Keratinocyte (primary cell): ENCODE results near the gene TMPRSS3. TPM values are rescaled to one million over a fixed set of nuclear protein-coding genes. Genes with fewer than 3 reads are reported as not detected.

Source experiments
- DNase-seq: peaks from one replicate; pipeline ENCODE4 v3.0.0-alpha.2; 2011; ENCODE audit warnings: low read depth, missing footprints, low spot score
- FAIRE-seq: peaks from 2 replicates; lab custom pipeline; 2011; peaks lifted over from hg19 to GRCh38; lab: Jason Lieb, UNC
- H2AFZ ChIP-seq: 2 replicates; pipeline ENCODE4 v1.6.0; 2012; ENCODE audit warnings: low read length, control low read depth, inconsistent platforms; ENCODE audit not compliant: control insufficient read depth
- H3K27ac ChIP-seq: 2 replicates; pipeline ENCODE4 v1.5.1; 2011; ENCODE audit warnings: low read length; ENCODE audit not compliant: control insufficient read depth, insufficient read depth
- H3K27me3 ChIP-seq: 3 replicates; pipeline ENCODE4 v1.6.0; 2011; ENCODE audit warnings: low read length; ENCODE audit not compliant: control insufficient read depth, insufficient read depth; ENCODE audit errors: extremely low read depth
- H3K36me3 ChIP-seq, 2 experiments: 2 replicates in 1 of 2; 3 replicates in 1 of 2; pipeline ENCODE4 v1.5.1; 2011; ENCODE audit warnings: low read length in 2 of 2, mild to moderate bottlenecking in 1 of 2; ENCODE audit not compliant: control insufficient read depth in 2 of 2, insufficient read depth in 2 of 2; ENCODE audit errors: extremely low read depth in 1 of 2
- H3K4me1 ChIP-seq: 3 replicates; pipeline ENCODE4 v1.5.1; 2011; ENCODE audit warnings: low read length; ENCODE audit not compliant: control insufficient read depth, insufficient read depth; ENCODE audit errors: extremely low read depth
- H3K4me2 ChIP-seq: 3 replicates; pipeline ENCODE4 v1.6.0; 2011; ENCODE audit warnings: low read depth, low read length; ENCODE audit not compliant: control insufficient read depth, insufficient read depth; ENCODE audit errors: extremely low read depth
- H3K4me3 ChIP-seq, 3 experiments: fragments of 200-600 bp in 1 of 3; sonication (generic) in 1 of 3; 2 replicates in 2 of 3; 3 replicates in 1 of 3; pipeline ENCODE4 v1.5.1; 2011 to 2016; ENCODE audit warnings: low read length in 3 of 3, mild to moderate bottlenecking in 3 of 3, control low read depth in 2 of 3, inconsistent platforms in 1 of 3, low read depth in 1 of 3, mixed read lengths in 1 of 3, mixed run types in 1 of 3, moderate library complexity in 1 of 3; ENCODE audit not compliant: control insufficient read depth in 2 of 3, insufficient read depth in 2 of 3; ENCODE audit errors: extremely low read depth in 1 of 3
- H3K79me2 ChIP-seq: 2 replicates; pipeline ENCODE4 v1.6.0; 2012; ENCODE audit warnings: low read length; ENCODE audit not compliant: control insufficient read depth, insufficient read depth
- H3K9ac ChIP-seq: 3 replicates; pipeline ENCODE4 v1.6.0; 2011; ENCODE audit warnings: low read length; ENCODE audit not compliant: control insufficient read depth, insufficient read depth; ENCODE audit errors: extremely low read depth
- H3K9me1 ChIP-seq: 3 replicates; pipeline ENCODE4 v1.6.0; 2011; ENCODE audit warnings: low read length; ENCODE audit not compliant: control insufficient read depth, insufficient read depth; ENCODE audit errors: extremely low read depth
- H3K9me3 ChIP-seq: 2 replicates; pipeline ENCODE4 v1.5.1; 2012; ENCODE audit warnings: low read depth, low read length; ENCODE audit not compliant: control insufficient read depth
- H4K20me1 ChIP-seq: 3 replicates; pipeline ENCODE4 v1.6.0; 2011; ENCODE audit warnings: low read length; ENCODE audit not compliant: control insufficient read depth, insufficient read depth; ENCODE audit errors: extremely low read depth
- CTCF ChIP-seq, 3 experiments: IDR thresholded peaks in 1 of 3; conservative IDR thresholded peaks in 1 of 3; optimal IDR thresholded peaks in 1 of 3; 2 replicates in 2 of 3; 3 replicates in 1 of 3; pipeline versions ENCODE3 to v1.5.1; 2011; ENCODE audit warnings: low read length in 3 of 3, mild to moderate bottlenecking in 3 of 3, moderate library complexity in 2 of 3, control low read depth in 1 of 3, inconsistent platforms in 1 of 3; ENCODE audit not compliant: insufficient read depth in 2 of 3; ENCODE audit errors: extremely low read depth in 1 of 3
- EZH2 ChIP-seq: IDR thresholded peaks from one replicate; pipeline ENCODE4 v1.6.1; 2012; ENCODE audit warnings: inconsistent platforms, mild to moderate bottlenecking, low read length, moderate library complexity
- dilution Hi-C: fragments of 300-500 bp; cut with MboI; formaldehyde crosslinking; loops from one replicate; pipeline ENCODE4 v1.7.0; 2020; ENCODE audit warnings: low sequenced_read_pairs; ENCODE audit not compliant: extremely low pct_ligation_motif_present
- polyA plus RNA-seq, 5 experiments: library from polyadenylated mRNA; depleted of rRNA in 3 of 5; stranded (reverse) in 3 of 5; stranded (forward) in 1 of 5; unstranded in 1 of 5; fragments of >200 nt; gene quantifications; 1 replicate in 1 of 5; 2 replicates in 3 of 5; 3 replicates in 1 of 5; pipeline versions ENCODE4 v1.2.1 to v1.2.3, GENCODE V29; 2011 to 2012; ENCODE audit warnings: missing spikeins in 2 of 5, low read depth in 1 of 5, low replicate concordance in 1 of 5

The TMPRSS3 gene
- polyA plus RNA-seq, 1 donor (not counting 4 experiments of a cell fraction or from before 2014, with no cell fraction given), result not detected

GRCh38 chr21:42386034-42386591, 9.7 kb downstream of the TMPRSS3 start:
- Histone ChIP-seq H3K4me1 (no peaks in the 10 kb centered on the region), H3K4me2 (no peak overlapping the region), H3K27me3 (peaks cover 4% of the 10 kb centered on the region), H4K20me1 (no peaks in the 10 kb centered on the region), H2AFZ (no peak overlapping the region), H3K9me1 (no peaks in the 10 kb centered on the region), H3K27ac (no peak overlapping the region), H3K36me3 (no peaks in the 10 kb centered on the region), H3K9me3 (no peaks in the 10 kb centered on the region), H3K79me2 (no peaks in the 10 kb centered on the region), H3K9ac (no peak overlapping the region), H3K4me3 (no peak overlapping the region)
- FAIRE-seq, result no peak
- no peak for DNase-seq
- dilution Hi-C loops, result no loop called here
- TF ChIP-seq CTCF (optimal IDR thresholded peaks at IDR 0.05 in 1 of 3, IDR thresholded peaks at IDR 0.05 in 1 of 3, conservative IDR thresholded peaks at IDR 0.05 in 1 of 3; ENCODE audit: extremely low read depth in 1 of 3, insufficient read depth in 2 of 3, low read length in 3 of 3) (no peak), EZH2 (no peak)

- Histone ChIP-seq H3K27ac (no peak overlapping the region), H2AFZ (no peak overlapping the region), H4K20me1 (no peaks in the 10 kb centered on the region), H3K27me3 (no peaks in the 10 kb centered on the region), H3K4me2 (no peak overlapping the region), H3K9ac (no peak overlapping the region), H3K79me2 (no peaks in the 10 kb centered on the region), H3K9me3 (no peaks in the 10 kb centered on the region), H3K4me1 (no peaks in the 10 kb centered on the region), H3K9me1 (no peaks in the 10 kb centered on the region), H3K36me3 (no peaks in the 10 kb centered on the region), H3K4me3 (no peak overlapping the region)
- DNase-seq, result no peak
- TF ChIP-seq EZH2 (no peak), CTCF (optimal IDR thresholded peaks at IDR 0.05 in 1 of 3, IDR thresholded peaks at IDR 0.05 in 1 of 3, conservative IDR thresholded peaks at IDR 0.05 in 1 of 3; ENCODE audit: extremely low read depth in 1 of 3, insufficient read depth in 2 of 3, low read length in 3 of 3) (no peak)
- dilution Hi-C loops, result no loop called here
- FAIRE-seq, result no peak
Measured at GRCh38 chr21:42385619-42386018, 10.2 kb downstream of the TMPRSS3 start.
